ENCODE measurements around the gene SYNGAP1.

GRCh38 chr6:33397541-33397940 is 22.3 kb upstream of the SYNGAP1 start:
- TF ChIP-seq CTCF (IDR thresholded peaks at IDR 0.05; ENCODE audit: low read depth, low read length) (no peak), EZH2phosphoT487 (IDR thresholded peaks at IDR 0.05; ENCODE audit: low read depth) (no peak)

Measured in OCI-LY3 (cell line).